ENCODE measurements around the gene FOXB1.

Gene FOXB1

GRCh38 chr15:59998950-59999611, 5.0 kb upstream of the FOXB1 start:
- TF ChIP-seq, protein P1, sequence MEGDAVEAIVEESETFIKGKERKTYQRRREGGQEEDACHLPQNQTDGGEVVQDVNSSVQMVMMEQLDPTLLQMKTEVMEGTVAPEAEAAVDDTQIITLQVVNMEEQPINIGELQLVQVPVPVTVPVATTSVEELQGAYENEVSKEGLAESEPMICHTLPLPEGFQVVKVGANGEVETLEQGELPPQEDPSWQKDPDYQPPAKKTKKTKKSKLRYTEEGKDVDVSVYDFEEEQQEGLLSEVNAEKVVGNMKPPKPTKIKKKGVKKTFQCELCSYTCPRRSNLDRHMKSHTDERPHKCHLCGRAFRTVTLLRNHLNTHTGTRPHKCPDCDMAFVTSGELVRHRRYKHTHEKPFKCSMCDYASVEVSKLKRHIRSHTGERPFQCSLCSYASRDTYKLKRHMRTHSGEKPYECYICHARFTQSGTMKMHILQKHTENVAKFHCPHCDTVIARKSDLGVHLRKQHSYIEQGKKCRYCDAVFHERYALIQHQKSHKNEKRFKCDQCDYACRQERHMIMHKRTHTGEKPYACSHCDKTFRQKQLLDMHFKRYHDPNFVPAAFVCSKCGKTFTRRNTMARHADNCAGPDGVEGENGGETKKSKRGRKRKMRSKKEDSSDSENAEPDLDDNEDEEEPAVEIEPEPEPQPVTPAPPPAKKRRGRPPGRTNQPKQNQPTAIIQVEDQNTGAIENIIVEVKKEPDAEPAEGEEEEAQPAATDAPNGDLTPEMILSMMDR (IDR thresholded peaks at IDR 0.05; ENCODE audit: insufficient read depth, low read depth, low read length, missing control alignments): no peak
- no peak for DNase-seq (ENCODE audit: low read depth)
- H3K4me3 ChIP-seq (ENCODE audit: low read depth, low read length): no peak overlapping the region

GRCh38 chr15:59999612-60000112, 4.4 kb upstream of the FOXB1 start:
- TF ChIP-seq, protein P1 (IDR thresholded peaks at IDR 0.05; ENCODE audit: insufficient read depth, low read depth, low read length, missing control alignments): no peak
- no peak for DNase-seq (ENCODE audit: low read depth)
- no peak overlapping the region for H3K4me3 ChIP-seq (ENCODE audit: low read depth, low read length)

DNA sequence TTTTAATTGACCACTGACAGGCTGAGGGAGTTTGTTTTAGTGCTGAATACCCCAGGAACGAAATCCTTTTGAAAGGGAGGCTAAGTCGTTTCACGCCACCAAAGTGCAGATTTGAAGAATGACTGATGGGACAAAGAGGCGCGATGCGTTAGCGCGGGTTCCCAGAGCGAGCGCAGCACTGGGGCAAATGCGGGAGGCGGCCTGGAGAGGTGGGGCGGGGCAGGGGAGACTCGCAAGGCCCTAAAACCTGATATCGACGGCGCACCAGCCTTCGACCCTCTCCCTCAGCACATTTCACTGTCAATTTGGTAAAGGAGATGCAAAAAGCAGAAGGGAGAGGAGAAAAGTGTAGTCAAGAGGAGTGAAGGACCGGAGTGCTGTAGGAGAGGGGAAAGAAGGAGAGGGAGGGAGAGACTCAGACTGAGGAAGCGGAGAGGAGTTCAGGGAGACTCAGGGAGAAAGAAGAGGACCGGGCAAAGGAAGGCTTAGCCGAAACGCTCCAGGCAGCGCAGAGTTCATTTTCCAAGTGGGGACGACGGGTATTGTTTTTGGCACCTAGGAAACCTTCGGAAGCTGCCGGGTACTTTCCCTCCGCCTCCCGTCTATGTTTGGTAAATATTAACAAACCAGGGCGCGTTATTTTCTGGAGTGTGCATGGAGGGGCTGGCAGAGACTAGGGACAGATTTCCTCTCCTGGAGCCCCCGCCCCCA, 3.8 kb upstream of the FOXB1 start:
- no peak for DNase-seq (ENCODE audit: low read depth)
- H3K4me3 ChIP-seq (ENCODE audit: low read depth, low read length): no peak overlapping the region
- TF ChIP-seq, protein P1 (IDR thresholded peaks at IDR 0.05; ENCODE audit: insufficient read depth, low read depth, low read length, missing control alignments): no peak

DNA sequence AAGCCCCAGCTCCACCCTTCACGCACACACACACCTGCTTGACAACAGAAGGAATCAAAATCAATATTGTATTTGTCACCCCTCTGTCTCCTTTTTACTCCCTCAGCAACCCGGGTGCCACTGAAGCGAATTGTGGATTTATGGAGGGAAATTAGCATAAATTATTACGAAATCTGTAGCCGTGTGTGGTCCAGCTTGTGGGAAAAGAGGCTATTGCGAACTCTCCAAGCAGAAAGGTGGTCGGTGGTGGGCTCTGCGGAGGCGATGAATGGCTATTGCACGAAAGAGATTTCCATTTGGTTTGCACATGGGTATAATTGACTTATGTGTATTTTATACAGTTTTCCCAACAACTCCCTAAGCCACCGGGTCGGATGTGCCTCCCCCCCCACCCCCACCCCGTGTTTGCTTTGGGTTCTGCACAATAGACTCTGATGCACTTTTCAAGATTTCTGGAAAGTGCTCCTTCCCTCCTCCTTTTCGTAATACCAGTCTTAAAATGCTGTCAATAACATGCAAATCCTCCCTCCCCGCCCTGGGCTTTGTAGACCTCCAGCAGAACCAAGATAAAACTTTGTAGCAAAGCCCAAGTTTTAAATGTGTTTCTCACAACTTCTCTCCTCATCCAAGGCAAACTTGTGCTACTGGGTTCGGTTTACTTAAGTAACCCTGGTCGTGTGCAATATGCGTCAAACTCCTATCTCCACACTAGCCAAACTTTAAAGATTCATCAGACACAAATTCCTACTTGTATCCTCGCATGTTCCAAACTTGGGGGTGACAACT, 3.1 kb upstream of the FOXB1 start:
- no peak for DNase-seq (ENCODE audit: low read depth)
- TF ChIP-seq, protein P1 (IDR thresholded peaks at IDR 0.05; ENCODE audit: insufficient read depth, low read depth, low read length, missing control alignments): no peak

DNA sequence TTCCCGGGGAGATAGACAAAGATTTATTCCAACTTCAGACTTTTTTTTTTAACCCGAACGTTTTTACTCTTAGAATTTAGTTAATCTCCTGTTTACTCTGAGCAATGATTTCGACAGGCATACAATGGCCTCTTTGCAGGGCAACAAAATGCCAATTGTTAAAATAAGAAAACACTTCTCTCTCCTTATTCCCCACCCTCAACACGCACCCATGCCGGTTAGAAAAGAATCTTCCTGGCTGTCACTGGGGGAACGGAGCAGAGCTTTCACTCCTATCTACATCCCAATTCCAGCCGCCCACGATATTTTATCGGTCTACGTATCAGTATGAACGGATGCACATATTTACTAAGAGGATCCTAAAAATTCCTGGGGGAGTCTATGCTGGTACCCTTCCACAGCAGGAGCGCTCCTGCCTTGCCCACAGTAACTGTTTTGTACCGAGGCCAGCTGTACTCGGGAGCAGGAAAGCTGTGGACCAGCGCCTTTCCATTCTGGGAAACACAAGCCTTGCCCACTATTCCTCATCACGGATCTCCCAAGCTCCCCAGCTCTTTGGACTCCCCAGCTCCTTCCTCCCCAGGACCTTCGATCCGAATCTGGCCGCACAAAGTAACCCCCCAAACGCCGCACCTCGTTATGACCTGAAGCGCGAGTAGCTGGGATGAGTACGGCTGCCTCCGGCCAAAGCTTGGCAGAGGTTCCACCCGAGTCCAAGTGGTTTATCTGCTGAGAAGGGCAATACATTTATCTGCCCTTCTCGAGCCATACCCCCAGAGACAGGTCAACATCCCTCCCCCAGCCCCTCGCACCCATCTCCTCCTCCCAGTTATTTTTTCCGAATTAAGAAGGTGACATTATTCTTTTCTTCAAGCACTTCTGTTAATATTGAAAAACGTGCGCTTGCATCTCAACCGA, 2.2 kb upstream of the FOXB1 start:
- TF ChIP-seq, protein P1 (IDR thresholded peaks at IDR 0.05; ENCODE audit: insufficient read depth, low read depth, low read length, missing control alignments): no peak
- no peak overlapping the region for H3K4me3 ChIP-seq (ENCODE audit: low read depth, low read length)
- no peak for DNase-seq (ENCODE audit: low read depth)

More for the DNA sequence above, 3.1 kb upstream of the FOXB1 start:
- no peak overlapping the region for H3K4me3 ChIP-seq (ENCODE audit: low read depth, low read length)

Data from GM12865 (cell line).